K562 (cell line): ENCODE data around the gene MLLT1. TPM values are rescaled to one million over a fixed set of nuclear protein-coding genes. Genes with fewer than 3 reads are reported as not detected.

Experiments used
- REST ChIP-seq, 2 experiments: fragments of 450-650 bp; formaldehyde crosslinking in 1 of 2; IDR thresholded peaks; 2 replicates each; pipeline versions ENCODE4 v1.4.0 to v1.6.1; 2014 to 2020; ENCODE audit warnings: mild to moderate bottlenecking in 2 of 2, borderline replicate concordance in 1 of 2, low read depth in 1 of 2
- polyA plus RNA-seq, 8 experiments: library from polyadenylated mRNA; depleted of rRNA in 4 of 8; stranded (reverse) in 5 of 8; unstranded in 3 of 8; fragments of >200 nt; fragmentation: Nextera tagmentation in 2 of 8; fragmentation: Illumina TruSeq in 1 of 8; extraction: Ambion mirVana in 2 of 8; extraction: Trizol in 1 of 8; gene quantifications; 2 replicates each; pipeline versions ENCODE4 v1.2.1 to v1.2.3, GENCODE V29; 2011 to 2014; ENCODE audit warnings: inconsistent platforms in 1 of 8, missing spikeins in 1 of 8
- total RNA-seq, 7 experiments: library from RNA; depleted of rRNA in 6 of 7; stranded (reverse); fragments of >200 nt in 6 of 7; fragmentation: Illumina TruSeq in 2 of 7; extraction: Trizol in 2 of 7; gene quantifications; 2 replicates each; pipeline versions ENCODE4 v1.2.1 to v1.2.3, GENCODE V29; 2011 to 2021; ENCODE audit warnings: low replicate concordance in 1 of 7

Gene MLLT1
- total and polyA plus RNA-seq, 9 of the 15 experiments (the other 6 are each of a cell fraction or from before 2014, with no cell fraction given) = 0.23 to 63.5 (median 15.4) TPM

- TF ChIP-seq REST (IDR thresholded peaks at IDR 0.05; ENCODE audit: borderline replicate concordance) (no peak), REST (CRISPR knock-in tag; IDR thresholded peaks at IDR 0.05; ENCODE audit: low read depth) (no peak)
- TF ChIP-seq, all 486 proteins: peak for 0
Observed at GRCh38 chr19:6247007-6247288, 32.8 kb downstream of the MLLT1 start (continued).
